SK-N-SH (cell line): ENCODE measurements around the gene WRNIP1.
A peak's percentile ranks its signal among the peaks of the same experiment; 100 is the strongest.

ENCODE experiments used
- CTCF ChIP-seq: fragments of 200-600 bp; sonication (generic); IDR thresholded peaks from 2 replicates; pipeline ENCODE4 v1.6.1; 2017; ENCODE audit warnings: antibody characterized with exemption, mild to moderate bottlenecking, moderate library complexity
- REST ChIP-seq: IDR thresholded peaks from 2 replicates; pipeline ENCODE4 v1.6.1; 2012; ENCODE audit warnings: mild to moderate bottlenecking, low read depth, low read length, moderate library complexity
- TAF1 ChIP-seq: IDR thresholded peaks from 2 replicates; pipeline ENCODE4 v1.6.1; 2012; ENCODE audit warnings: low read depth, mild to moderate bottlenecking, low read length, moderate library complexity, borderline replicate concordance
- ZBTB33 ChIP-seq: IDR thresholded peaks from 2 replicates; pipeline ENCODE4 v1.4.0; 2012; ENCODE audit warnings: low read depth, borderline replicate concordance

- TF ChIP-seq CTCF (peak; percentile 91), ZBTB33 (no peak), REST (no peak), TAF1 (no peak)
These were observed 15.1 kb upstream of the WRNIP1 start for GRCh38 chr6:2749969-2750600.
